GM21528 (cell line): Measurements from ENCODE around the gene ABL2.
"Not testable (repeated sequence)": the region's sequence is repeated elsewhere in the genome, so short reads cannot be mapped to it uniquely, and the experiment has no call there.

ENCODE experiments used
- ATAC-seq: cut with Tn5 transposase; IDR thresholded peaks from one replicate; pipeline ENCODE4 v1.9.1; 2021; ENCODE audit warnings: mild to moderate bottlenecking, moderate library complexity; ENCODE audit not compliant: unreplicated experiment, low FRiP score

Gene ABL2

DNA sequence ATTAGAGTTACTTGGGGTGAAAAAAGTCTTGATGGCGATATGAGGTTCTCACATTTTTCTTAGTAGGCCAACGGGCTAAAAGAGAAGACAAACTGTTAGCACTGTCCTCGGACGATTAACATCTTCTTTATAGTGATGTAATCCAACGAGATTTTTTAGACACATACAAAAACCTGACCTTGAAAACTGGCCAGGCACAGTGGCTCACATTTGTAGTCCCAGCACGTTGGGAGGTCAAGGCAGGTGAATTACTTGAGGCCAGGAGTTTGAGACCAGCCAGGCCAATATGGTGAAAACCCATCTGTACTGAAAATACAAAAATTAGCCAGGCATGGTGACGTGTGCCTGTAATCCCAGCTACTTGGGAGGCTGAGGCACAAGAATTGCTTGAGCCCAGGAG is 8.4 kb downstream of the ABL2 start:
- not testable (repeated sequence) for ATAC-seq

DNA sequence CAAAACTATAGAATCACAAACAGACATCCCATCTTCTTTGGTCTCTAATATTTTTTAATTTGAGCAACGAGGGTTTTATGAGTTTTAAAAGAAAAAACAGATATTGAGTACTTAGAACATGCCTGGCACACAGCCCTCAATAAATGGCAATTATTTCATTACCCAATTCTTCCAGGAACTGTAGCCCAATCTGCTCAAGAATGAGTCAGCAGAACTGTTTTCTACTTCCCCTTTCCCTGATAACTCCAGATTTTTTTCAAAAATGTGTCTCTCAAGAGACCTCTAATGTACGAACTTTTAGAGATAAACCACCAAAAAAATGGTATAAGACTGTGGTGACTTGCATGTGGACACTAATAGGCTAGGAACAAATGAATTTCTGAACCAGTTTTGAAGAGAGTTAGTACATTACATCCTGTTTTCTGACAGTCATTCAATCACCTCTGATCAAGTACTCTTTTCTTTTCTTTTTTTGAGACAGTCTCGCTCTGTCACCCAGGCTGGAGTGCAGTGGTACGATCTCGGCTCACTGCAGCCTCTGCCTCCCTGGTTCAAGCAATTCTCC is 11.5 kb downstream of the ABL2 start:
- no peak for ATAC-seq

DNA sequence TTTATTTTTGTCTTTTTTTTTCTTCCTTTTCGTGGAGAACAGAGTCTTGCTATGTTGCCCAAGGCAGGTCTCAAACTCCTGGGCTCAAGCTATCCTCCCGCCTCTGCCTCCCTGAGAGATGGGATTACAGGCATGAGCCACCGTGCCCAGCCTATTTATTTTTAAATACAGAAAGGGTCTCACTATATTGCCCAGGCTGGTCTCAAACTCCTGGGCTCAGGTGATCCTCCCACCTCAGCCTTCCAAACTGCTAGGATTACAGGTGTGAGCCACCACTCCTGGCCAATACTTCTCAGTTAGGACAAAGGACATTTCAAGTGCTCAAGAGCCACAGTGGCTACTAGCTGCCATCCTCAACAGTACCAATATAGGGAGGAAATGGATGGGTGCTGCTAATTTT is 16.2 kb downstream of the ABL2 start:
- not testable (repeated sequence) for ATAC-seq

DNA sequence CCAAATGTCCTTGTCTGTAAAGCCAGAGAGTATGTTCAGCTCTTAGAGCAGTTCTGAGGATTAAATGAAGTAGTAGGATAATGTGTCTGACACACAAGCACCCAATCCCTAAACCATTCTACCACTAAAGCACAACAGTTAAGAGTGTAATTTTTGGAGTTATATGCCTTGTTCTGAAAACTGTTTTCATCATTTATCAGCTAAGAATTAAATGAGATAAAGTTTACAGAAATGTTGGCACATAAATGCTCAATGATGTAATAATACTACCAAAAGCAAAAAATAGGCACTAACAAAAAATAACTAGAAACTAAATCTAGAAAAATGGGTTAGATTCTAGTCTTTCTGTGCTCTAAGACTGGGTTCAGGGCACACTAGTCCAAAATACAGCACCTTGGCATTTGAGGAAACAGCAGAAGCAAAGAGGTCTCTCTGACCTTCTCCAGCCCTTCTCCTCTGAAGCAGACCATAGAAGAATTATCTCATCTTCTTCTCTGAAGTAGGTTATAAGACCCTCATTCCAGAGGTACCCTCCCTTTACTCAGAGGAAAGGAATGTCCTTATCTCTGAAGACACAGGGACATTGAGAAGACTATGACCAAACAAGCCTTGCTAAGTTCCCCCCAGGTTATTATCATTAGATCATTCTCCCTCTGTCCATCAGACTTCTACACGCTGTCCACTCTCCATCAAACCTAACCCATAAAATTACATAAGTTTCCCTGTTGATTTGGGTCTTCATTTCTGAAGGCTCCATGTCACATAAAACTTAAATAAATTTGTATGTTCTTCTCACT is 20.6 kb downstream of the ABL2 start:
- ATAC-seq: no peak

- no peak for ATAC-seq
Measured at GRCh38 chr1:179206812-179207211, 22.7 kb downstream of the ABL2 start.

GRCh38 chr1:179205284-179205683 is 24.2 kb downstream of the ABL2 start:
- ATAC-seq: no peak

GRCh38 chr1:179202161-179202560 is 27.3 kb downstream of the ABL2 start:
- no peak for ATAC-seq

DNA sequence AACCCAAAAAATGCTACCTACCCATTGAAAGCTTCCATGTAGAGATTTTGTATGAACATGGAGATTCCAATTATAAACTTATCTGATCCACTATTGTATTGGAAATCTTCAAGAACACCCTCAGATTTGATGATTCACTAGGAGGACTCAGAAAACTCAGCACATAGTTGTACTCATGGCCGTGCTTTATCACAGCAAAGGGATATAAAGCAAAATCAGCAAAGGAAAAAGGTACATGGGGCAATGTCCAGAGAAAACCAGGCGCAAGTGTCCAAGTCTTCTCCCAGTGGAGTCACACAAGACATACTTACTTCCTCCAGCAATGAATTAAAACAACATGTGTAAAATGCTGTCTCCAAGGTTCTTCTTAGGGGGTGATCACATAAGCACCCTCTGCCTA is 28.9 kb downstream of the ABL2 start:
- ATAC-seq: no peak

DNA sequence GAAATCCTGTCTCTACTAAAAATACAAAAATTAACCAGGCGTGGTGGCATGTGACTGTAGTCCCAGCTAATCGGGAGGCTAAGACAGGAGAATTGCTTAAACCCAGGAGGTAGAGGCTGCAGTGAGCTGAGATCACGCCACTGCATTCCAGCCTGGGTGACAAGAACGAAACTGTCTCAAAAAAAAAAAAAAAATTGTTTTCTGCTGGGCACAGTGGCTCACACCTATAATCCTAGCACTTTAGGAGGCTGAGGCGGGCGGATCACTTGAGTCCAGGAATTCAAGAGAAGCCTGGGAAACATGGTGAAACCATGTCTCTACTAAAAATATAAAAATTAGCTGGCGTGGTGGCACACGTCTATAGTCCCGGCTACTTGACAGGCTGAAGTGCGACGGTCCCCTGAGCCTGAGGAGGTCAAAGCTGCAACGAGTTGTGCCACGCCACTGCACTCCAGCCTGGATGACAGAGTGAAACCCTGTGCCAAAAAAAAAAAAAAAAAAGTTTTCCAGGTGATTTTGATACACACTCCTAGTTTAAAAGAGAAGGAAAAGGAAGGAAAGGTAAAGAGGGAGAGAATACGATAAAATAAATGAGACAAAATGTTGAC is 31.7 kb downstream of the ABL2 start:
- ATAC-seq: no peak

- ATAC-seq: not testable (repeated sequence)
Measured at GRCh38 chr1:179195857-179196256, 33.6 kb downstream of the ABL2 start.

- no peak for ATAC-seq
Measured at GRCh38 chr1:179195376-179195775, 34.1 kb downstream of the ABL2 start.

DNA sequence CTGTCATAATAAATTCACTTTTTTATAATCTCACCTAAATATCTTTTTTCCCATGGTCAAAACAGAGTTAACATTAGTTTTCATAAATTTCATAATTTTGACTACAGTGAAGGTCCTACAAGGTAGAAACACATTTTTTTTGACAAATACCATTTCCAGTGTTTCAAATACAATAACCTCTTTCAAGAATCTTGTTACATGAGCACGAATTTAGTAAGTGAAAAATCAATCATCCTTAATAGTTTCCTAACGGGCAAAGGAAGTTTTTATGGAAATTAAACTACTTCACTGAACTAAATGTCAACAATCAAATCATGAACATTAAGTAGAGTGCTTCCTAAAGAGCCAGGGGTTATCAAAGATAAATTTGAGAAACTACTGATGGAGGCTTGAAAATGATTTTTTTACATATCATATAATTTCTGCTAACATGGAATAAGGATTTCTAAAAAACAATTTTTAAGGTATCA is 35.4 kb downstream of the ABL2 start:
- ATAC-seq: no peak

DNA sequence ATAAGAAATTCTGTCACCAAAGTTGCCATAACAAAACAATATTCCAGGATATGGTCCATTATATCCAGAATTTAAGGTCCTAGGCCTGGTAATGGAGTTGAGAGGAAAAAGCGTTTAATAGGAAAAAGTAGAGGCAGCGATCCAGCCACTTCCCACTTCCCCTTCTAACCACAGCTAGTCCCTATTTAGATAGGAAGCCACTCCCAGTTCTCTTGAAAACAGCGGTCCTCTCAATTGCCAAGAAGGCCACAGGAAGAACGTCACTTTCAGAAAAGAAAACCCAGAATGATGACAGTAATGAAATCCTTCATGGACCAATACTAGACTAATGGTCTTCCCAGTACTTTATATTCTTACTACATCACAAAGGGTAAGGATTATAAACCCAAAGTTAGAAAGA is 38.6 kb downstream of the ABL2 start:
- no peak for ATAC-seq

GRCh38 chr1:179187735-179188471 is 41.6 kb downstream of the ABL2 start:
- ATAC-seq: no peak

DNA sequence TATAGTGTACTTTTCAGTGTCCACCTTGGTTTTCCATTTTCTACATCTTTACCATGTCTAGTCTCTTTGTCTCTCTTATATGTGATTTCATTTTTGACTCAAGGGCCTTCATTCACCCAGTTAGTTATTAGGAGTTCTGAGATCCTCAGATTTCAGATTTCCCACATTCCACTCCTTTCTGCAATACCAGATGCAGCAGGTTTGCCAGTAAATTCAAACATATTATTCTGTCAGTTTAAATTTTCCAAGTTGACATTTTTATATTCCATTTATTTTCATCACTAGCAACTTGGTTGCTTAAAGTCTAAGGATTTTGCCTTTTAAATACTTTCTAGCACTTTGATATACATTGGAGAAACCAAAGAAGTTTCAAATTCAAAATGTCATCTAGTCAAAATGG is 42.4 kb downstream of the ABL2 start:
- no peak for ATAC-seq

GRCh38 chr1:179184403-179184802 is 45.1 kb downstream of the ABL2 start:
- no peak for ATAC-seq

DNA sequence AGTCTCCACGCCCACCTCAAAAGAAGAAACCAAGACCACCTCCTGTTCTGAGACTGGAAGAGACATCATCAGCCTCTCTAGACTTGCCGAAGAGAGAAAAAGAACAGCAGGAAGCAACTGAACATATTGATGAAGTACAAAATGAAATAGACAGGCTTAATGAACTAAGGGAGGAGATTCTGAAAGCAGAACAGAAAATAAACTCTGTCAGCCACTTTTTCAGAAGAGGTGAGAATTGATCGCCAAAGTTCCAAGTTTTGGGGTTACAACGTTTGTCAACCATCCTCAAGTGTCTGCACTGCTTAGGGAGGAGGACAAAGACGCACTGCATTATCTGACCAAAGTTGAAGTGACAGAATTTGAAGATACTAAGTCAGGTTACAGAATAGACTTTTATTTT is 45.6 kb downstream of the ABL2 start:
- no peak for ATAC-seq

DNA sequence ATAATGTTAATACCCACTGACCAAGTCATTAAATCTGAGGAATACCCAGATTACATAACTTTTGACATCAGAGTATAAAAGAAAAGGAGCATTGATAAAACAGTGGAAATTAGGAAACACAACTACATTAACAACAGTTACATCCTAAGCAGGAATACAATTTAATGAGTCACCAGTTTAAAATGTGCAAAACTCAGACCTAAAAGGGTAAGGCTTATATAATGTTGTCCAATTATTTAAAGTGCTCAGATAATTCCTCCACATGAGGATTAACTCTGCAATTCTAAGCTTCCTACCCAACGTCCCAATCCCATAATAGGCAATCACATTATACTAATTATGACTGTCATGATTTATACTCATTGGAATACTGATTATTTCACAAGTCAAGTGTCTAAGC is 50.5 kb downstream of the ABL2 start:
- no peak for ATAC-seq

DNA sequence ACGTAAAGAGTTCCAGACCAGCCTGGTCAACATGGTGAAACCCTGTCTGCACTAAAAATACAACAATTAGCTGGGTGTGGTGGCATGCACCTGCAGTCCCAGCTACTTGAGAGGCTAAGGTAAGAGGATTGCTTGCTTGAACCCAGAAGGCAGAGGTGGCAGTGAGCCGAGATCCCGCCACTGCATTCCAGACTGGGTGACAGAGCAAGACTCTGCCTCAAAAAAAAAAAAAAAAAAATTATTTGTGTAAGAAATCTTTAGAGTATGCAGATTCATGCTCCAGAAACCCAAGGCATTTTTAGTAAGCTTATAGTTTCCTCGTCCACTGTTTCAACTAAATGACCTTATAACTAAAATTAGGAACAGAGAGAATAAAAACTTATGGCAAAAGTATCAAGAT is 51.3 kb downstream of the ABL2 start:
- no peak for ATAC-seq

DNA sequence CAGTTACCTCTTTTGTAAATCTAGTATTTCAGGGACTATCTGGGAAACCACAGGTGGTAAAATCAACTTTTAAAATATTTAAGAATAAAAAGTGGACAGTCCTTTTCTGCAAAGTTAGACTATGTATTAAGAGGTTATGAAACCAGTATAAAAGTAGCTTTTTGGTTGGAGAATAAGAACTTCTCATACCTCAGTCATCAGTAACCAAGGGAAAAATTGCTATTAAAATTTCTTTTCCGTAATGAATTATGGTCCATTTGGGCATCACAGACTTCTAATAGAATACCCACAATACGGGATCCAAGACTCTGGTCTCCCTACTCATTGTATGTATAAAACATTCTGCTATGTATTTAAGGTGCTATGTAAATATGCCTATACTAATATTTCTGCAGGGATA is 51.9 kb downstream of the ABL2 start:
- ATAC-seq: no peak

DNA sequence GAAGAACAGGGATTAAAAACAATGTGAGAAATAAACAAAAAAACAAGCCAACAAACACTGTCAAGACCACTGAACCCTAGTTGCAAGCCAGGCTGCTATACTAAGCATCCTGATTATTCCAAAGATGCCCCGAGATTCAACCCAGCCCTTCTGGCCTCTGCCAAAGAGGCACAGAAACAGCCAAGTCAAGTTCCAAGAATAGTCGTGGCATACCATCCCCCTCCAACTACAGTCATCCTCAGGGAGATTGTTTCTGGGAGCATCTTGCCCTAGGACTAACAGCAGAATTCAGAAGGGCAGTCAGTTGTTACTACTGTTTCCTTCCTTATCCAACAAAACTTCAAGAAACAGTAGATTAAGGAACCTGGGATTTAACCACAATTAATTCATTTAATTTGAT is 52.3 kb downstream of the ABL2 start:
- ATAC-seq: no peak
